Activated B cell treated with CpG ODN at 0.5 μM for 24 hours (primary cell): ENCODE results near the gene GPR32. TPM values are rescaled to one million over a fixed set of nuclear protein-coding genes. Genes with fewer than 3 reads are reported as not detected.

ENCODE experiments used
- ATAC-seq: fragments of 200-7000 bp; cut with Tn5 transposase; one replicate; pipeline ENCODE4 v1.10.0; 2021; ENCODE audit warnings: low read depth, mild to moderate bottlenecking, moderate library complexity
- CTCF ChIA-PET: fragments of 350-600 bp; sonication (Branson Sonifier 250); formaldehyde crosslinking; loops from one replicate; lab custom pipeline; 2021; ENCODE audit warnings: antibody characterized with exemption; lab: Charles Lee
- POLR2A ChIA-PET: fragments of 350-600 bp; sonication (Branson Sonifier 250); formaldehyde crosslinking; loops from one replicate; lab custom pipeline; 2021; ENCODE audit warnings: antibody characterized with exemption; lab: Charles Lee
- DNase-seq: peaks from one replicate; pipeline ENCODE4 v3.0.0; 2022
- H3K27ac Mint-ChIP-seq: one replicate; pipeline ENCODE4 v1.8.0; 2020; ENCODE audit warnings: mixed read lengths
- H3K27me3 Mint-ChIP-seq: one replicate; pipeline ENCODE4 v1.8.0; 2021; ENCODE audit warnings: mixed read lengths
- H3K36me3 Mint-ChIP-seq: one replicate; pipeline ENCODE4 v1.8.0; 2021; ENCODE audit warnings: low read depth, mixed read lengths
- H3K4me1 Mint-ChIP-seq: one replicate; pipeline ENCODE4 v1.8.0; 2021; ENCODE audit warnings: mixed read lengths
- H3K4me3 Mint-ChIP-seq: one replicate; pipeline ENCODE4 v1.8.0; 2020; ENCODE audit warnings: mild to moderate bottlenecking, mixed read lengths
- H3K9me3 Mint-ChIP-seq: one replicate; pipeline ENCODE4 v1.8.0; 2020; ENCODE audit warnings: mixed read lengths
- intact Hi-C: fragments of 100-400 bp; cut with micrococcal nuclease; formaldehyde crosslinking; loops from one replicate; pipeline ENCODE4 v1.15.1; 2024
- total RNA-seq: library from RNA; stranded (reverse); gene quantifications from 2 replicates; pipeline ENCODE4 v1.2.3, GENCODE V29; 2022
- TF ChIP-seq, protein P1 (sequence below): fragments of 200-600 bp; IDR thresholded peaks from one replicate; pipeline ENCODE4 v1.8.0; 2022; ENCODE audit warnings: antibody characterized with exemption, mild to moderate bottlenecking

GPR32 gene
- total RNA-seq, 1 donor from 2014 or later: not detected

DNA sequence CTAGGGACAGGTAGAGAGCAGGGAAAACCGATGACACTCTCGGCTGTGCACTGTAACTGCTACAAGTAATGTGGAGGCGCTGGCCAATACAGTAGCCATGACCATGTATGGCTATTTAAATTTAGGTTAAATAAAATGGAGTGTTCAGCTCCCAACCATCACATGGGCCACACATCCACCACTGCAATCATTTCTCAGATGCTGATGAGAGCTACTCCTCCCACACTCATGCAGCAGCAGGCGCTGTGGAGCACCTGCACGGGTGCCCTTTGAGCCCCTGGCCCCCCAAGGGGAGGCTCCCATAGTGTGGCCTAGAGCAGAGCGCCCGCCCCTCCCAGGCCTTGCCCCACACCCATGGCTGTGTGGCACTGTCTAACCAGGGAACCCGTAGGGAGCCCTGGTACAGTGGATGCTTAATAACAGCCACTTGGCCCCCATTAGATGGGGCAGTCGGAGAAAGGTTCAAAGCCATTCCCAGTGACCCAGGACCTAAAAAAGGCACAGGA is 25.9 kb downstream of the GPR32 start:
- no peaks in the 10 kb centered on the region for H3K27me3 Mint-ChIP-seq
- CTCF ChIA-PET: interaction anchor here (2.0 kb wide), 1 partner anchor 126 kb away, joined by 13 read pairs; no protein-coding TSS in a partner anchor
- H3K27ac Mint-ChIP-seq: no peak overlapping the region
- H3K4me1 Mint-ChIP-seq: peaks cover 16% of the 10 kb centered on the region
- H3K4me3 Mint-ChIP-seq: no peak overlapping the region
- POLR2A ChIA-PET: interaction anchor here (3.4 kb wide), 1 partner anchor 8 kb away, joined by 14 read pairs; no protein-coding TSS in a partner anchor
- H3K9me3 Mint-ChIP-seq: no peaks in the 10 kb centered on the region
- TF ChIP-seq, protein P1, sequence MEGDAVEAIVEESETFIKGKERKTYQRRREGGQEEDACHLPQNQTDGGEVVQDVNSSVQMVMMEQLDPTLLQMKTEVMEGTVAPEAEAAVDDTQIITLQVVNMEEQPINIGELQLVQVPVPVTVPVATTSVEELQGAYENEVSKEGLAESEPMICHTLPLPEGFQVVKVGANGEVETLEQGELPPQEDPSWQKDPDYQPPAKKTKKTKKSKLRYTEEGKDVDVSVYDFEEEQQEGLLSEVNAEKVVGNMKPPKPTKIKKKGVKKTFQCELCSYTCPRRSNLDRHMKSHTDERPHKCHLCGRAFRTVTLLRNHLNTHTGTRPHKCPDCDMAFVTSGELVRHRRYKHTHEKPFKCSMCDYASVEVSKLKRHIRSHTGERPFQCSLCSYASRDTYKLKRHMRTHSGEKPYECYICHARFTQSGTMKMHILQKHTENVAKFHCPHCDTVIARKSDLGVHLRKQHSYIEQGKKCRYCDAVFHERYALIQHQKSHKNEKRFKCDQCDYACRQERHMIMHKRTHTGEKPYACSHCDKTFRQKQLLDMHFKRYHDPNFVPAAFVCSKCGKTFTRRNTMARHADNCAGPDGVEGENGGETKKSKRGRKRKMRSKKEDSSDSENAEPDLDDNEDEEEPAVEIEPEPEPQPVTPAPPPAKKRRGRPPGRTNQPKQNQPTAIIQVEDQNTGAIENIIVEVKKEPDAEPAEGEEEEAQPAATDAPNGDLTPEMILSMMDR: no peak
- intact Hi-C loops: no loop called here
- DNase-seq: no peak
- H3K36me3 Mint-ChIP-seq: peaks cover 37% of the 10 kb centered on the region
- no peak for ATAC-seq

DNA sequence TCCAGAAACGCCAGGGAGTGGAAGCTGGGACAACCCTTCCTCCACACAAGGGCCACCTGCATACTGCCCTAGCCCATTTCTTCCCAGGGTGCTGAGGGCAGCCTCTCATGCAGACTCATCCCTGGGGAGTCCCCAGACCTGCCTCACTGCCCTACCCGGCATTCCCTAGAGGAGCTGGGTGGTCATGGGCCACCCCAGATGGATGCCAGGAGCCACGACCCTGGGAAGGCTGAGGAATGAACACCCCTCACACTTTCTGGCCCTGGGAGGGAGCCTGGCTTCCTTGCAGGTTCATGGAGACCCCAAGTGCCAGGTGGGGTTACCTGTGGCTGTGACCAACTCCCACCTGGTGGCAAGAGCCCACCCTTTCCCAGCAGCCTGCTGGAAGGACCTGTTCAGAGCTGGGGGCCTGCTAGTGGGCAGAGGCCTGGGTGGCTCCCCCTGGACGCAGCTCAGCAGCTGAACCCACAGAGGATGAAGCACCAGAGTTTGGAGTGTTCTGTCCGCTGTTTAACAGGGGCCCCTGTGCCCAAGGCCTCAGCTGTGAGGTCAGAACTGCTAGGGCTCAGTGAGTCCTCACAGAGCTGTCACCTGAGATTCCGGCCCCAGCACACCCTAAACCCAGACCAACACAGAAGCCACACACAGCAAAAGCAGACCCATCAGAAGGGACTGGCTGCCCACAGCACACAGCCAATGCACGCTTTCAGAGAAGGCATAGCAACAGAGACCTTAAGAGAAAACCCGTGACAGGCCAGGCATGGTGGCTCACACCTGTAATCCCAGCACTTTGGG is 26.6 kb downstream of the GPR32 start:
- Mint-ChIP-seq H3K4me1 (peaks cover 17% of the 10 kb centered on the region), H3K27ac (no peak overlapping the region), H3K9me3 (no peaks in the 10 kb centered on the region), H3K4me3 (no peak overlapping the region), H3K27me3 (no peaks in the 10 kb centered on the region), H3K36me3 (peaks cover 39% of the 10 kb centered on the region)
- POLR2A ChIA-PET: interaction anchor here (3.4 kb wide), 1 partner anchor 7 kb away, joined by 14 read pairs; no protein-coding TSS in a partner anchor
- intact Hi-C loops: no loop called here
- CTCF ChIA-PET: no interaction called here
- ATAC-seq: no peak
- TF ChIP-seq, protein P1: no peak
- DNase-seq: no peak

DNA sequence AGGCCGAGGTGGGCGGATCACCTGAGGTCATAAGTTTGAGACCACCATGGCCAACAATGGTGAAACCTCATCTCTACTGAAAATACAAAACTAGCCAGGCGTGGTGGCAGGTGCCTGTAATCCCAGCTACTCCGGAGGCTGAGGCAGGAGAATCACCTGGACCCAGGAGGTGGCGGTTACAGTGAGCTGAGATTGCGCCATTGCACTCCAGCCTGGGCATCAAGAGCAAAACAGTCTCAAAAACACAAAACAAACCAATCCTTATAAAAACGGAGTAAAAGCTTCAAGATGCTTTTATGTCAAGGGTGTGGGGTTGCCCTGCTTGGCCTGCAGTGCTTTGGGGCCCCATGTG is 27.1 kb downstream of the GPR32 start:
- Mint-ChIP-seq H3K4me3 (no peak overlapping the region), H3K9me3 (no peaks in the 10 kb centered on the region), H3K36me3 (peaks cover 42% of the 10 kb centered on the region), H3K4me1 (peaks cover 19% of the 10 kb centered on the region), H3K27me3 (no peaks in the 10 kb centered on the region), H3K27ac (no peak overlapping the region)
- POLR2A ChIA-PET: no interaction called here
- ATAC-seq: no peak
- intact Hi-C loops: no loop called here
- TF ChIP-seq, protein P1: no peak
- DNase-seq: no peak
- CTCF ChIA-PET: no interaction called here

DNA sequence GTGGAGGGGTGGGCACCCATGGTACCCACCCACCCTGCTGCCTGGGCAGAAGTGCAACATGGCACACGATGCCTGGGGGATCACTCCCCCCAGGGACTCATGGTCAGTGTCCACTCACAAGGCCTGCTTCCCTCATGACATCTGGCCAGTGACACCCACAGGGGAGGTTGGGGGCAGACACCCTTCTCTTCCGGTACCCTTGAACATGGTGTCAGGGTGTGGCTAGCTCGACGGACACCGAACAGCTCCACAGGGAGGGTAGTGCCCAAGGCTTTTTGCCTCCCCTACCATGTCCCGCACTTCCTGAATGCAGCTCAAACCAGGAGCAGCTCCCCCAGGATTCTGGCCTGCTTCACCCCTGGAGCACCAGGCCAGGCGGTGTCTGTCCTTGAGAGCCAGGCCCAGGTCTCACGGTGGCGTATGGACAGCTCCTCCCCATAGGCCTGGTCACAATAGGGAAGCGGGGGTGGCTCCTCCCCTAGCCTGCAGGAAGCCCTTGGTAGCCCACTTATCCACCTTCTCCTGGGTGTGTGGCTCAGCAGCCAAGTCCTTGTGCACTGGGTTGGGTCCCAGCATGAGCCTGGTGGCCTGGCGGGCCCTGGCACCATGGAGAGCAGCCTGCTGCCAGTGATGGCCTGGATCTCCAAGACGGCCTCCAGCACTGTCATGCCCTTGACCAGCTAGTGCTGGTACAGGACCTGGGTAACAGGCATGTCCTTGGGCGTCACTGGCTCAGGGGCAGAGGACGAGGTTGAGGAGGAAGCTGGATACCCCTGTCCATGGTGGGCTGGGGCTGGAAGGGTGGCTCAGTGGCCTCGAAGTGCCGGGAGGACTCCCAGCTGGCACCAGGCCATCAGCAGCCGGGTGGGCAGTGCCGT is 27.8 kb downstream of the GPR32 start:
- H3K36me3 Mint-ChIP-seq: peaks cover 45% of the 10 kb centered on the region
- POLR2A ChIA-PET: no interaction called here
- TF ChIP-seq, protein P1: no peak
- no peak for DNase-seq
- intact Hi-C loops: no loop called here
- H3K4me3 Mint-ChIP-seq: no peak overlapping the region
- H3K9me3 Mint-ChIP-seq: no peaks in the 10 kb centered on the region
- peaks cover 25% of the 10 kb centered on the region for H3K4me1 Mint-ChIP-seq
- no peak overlapping the region for H3K27ac Mint-ChIP-seq
- ATAC-seq: no peak
- CTCF ChIA-PET: no interaction called here
- H3K27me3 Mint-ChIP-seq: no peaks in the 10 kb centered on the region
